Spinal cord (tissue), 10 donors: ENCODE measurements around the gene MAMDC2. TPM values are rescaled to one million over a fixed set of nuclear protein-coding genes. Genes with fewer than 3 reads are reported as not detected.

Experiments used
- DNase-seq, 6 donors: peaks; one replicate each; pipeline versions ENCODE4 v3.0.0 to v3.0.0-alpha.2; 2013 to 2015; ENCODE audit warnings: low spot score in 6 of 6, low read depth in 4 of 6
- H3K27ac ChIP-seq: one replicate; pipeline ENCODE4 v1.5.1; 2013; ENCODE audit warnings: low read depth, low read length, control low read depth
- H3K27me3 ChIP-seq: one replicate; pipeline ENCODE4 v1.6.1; 2013; ENCODE audit warnings: low read length; ENCODE audit not compliant: control insufficient read depth, insufficient read depth
- H3K36me3 ChIP-seq: one replicate; pipeline ENCODE4 v1.6.1; 2013; ENCODE audit warnings: low read length; ENCODE audit not compliant: control insufficient read depth, insufficient read depth
- H3K4me1 ChIP-seq: one replicate; pipeline ENCODE4 v1.6.1; 2013; ENCODE audit warnings: low read length; ENCODE audit not compliant: control insufficient read depth, insufficient read depth
- H3K4me3 ChIP-seq: one replicate; pipeline ENCODE4 v1.5.1; 2013; ENCODE audit warnings: low read depth, low read length, control low read depth
- H3K9me3 ChIP-seq: one replicate; pipeline ENCODE4 v1.6.1; 2013; ENCODE audit warnings: low read length; ENCODE audit not compliant: control insufficient read depth, insufficient read depth
- WGBS: methylation state at CpG from one replicate; pipeline ENCODE4 v1.1.5; 2013; ENCODE audit warnings: missing lambda C conversion rate; ENCODE audit not compliant: insufficient coverage; 5-methylcytosine and 5-hydroxymethylcytosine counted together
- polyA plus RNA-seq, 2 donors: library from polyadenylated mRNA; unstranded; fragments of 120-200 nt; gene quantifications; one replicate each; pipeline ENCODE4 v1.2.1, GENCODE V29; 2013; ENCODE audit not compliant: insufficient read length in 2 of 2
- total RNA-seq, 2 donors: library from RNA; depleted of rRNA in 1 of 2; stranded (reverse); fragments of 120-200 nt in 1 of 2; fragments of >200 nt in 1 of 2; gene quantifications; one replicate each; pipeline versions ENCODE4 v1.2.3 to v1.2.4, GENCODE V29; 2013 to 2014
- donor health status: healthy.

The MAMDC2 gene
- total and polyA plus RNA-seq, 4 donors = 2.0 to 8.2 (median 4.2) TPM

DNA sequence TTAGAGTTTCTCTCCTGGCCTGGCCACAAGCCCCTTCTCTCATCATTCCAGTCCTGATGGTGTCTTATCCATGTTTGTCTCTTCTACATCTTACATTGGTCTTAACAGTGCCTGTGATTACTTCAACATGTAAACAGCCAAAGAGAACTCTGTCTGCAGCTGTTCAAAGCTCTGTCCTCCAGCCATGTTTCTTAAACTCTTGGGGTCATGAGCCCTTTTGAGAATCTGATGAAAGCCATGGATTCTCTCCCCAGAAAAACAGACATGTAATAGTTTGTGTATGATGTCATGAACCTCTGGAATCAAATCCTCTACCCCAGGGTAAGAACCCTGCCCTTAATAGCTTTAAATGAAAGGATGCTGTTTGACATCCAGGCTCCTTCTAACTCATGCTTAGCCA, 30.1 kb downstream of the MAMDC2 start:
- Histone ChIP-seq H3K27ac (no peak overlapping the region), H3K27me3 (no peaks in the 10 kb centered on the region), H3K4me1 (peaks cover 6% of the 10 kb centered on the region), H3K9me3 (no peaks in the 10 kb centered on the region), H3K36me3 (no peaks in the 10 kb centered on the region), H3K4me3 (no peak overlapping the region)
- DNase-seq = no peak

GRCh38 chr9:70076678-70077077, 33.0 kb downstream of the MAMDC2 start:
- H3K4me1 ChIP-seq = peaks cover 6% of the 10 kb centered on the region
- no peak for DNase-seq
- WGBS = no CpG with 5 or more reads among the region's 3 CpGs
- no peaks in the 10 kb centered on the region for H3K27me3 ChIP-seq
- no peaks in the 10 kb centered on the region for H3K9me3 ChIP-seq
- H3K4me3 ChIP-seq = no peak overlapping the region
- no peaks in the 10 kb centered on the region for H3K36me3 ChIP-seq
- no peak overlapping the region for H3K27ac ChIP-seq

DNA sequence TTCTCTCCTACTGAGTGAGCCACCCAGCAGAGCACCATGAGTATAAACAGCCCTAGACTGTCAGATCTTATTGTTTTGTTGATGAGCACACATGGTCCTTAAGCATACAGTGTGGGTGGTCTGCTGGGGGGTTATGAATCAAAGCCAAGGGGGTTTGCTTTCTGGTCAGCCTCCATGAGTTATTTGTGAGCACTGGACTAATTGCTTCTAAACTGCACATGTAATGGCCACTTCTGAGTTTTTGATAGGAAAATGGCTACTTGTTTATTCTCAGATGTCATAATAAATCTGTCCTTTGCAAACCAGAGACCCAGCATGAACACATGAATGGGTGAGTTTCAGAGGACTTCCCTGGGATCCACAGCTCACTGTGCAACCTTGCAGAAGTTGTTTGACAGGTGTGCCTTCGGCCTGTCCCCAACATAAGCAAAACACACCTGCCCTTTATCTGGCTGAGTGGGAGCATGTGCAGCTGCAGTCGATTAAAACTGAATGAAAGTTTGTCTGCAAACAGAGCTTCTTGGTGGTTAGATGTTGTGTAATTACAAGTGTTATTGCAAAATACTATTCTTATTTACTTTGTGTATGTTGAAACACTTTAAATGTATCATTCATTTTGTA, 35.9 kb downstream of the MAMDC2 start:
- Histone ChIP-seq H3K36me3 (no peaks in the 10 kb centered on the region), H3K9me3 (no peaks in the 10 kb centered on the region), H3K4me3 (no peak overlapping the region), H3K27ac (no peak overlapping the region), H3K4me1 (peaks cover 3% of the 10 kb centered on the region), H3K27me3 (no peaks in the 10 kb centered on the region)
- DNase-seq = peak in 1 of 6 donors; percentile 53
- WGBS = no CpG with 5 or more reads among the region's 2 CpGs

- Histone ChIP-seq H3K9me3 (no peaks in the 10 kb centered on the region), H3K36me3 (no peaks in the 10 kb centered on the region), H3K27me3 (no peaks in the 10 kb centered on the region), H3K4me1 (peaks cover 3% of the 10 kb centered on the region), H3K4me3 (no peak overlapping the region), H3K27ac (no peak overlapping the region)
- 0% methylated on average over 1 of the region's 5 CpGs for WGBS
- DNase-seq = peak in 5 of 6 donors; percentile 45 to 91 (median 59)
These were observed 37.0 kb downstream of the MAMDC2 start for GRCh38 chr9:70080481-70081119.

DNA sequence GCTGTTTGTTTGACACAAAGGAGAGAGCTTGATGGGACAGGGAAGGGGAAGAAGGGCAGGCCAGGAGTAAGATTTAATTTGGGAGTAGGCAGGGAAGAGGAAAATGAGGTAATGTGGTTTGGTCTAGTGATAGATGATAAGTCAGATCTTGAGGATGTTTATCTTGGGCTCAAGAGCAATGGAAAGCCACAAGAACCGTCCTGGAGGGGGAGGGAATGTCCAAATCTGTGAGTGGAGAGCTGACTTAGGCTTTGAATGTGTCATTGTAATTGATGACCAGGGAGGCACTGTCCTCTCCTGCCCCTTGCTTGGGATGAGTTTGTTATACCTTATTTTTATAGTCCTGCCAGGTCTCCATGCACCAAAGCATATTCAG, 37.5 kb downstream of the MAMDC2 start:
- 57% methylated on average over 1 of the region's 1 CpG for WGBS
- Histone ChIP-seq H3K9me3 (no peaks in the 10 kb centered on the region), H3K27me3 (no peaks in the 10 kb centered on the region), H3K27ac (no peak overlapping the region), H3K36me3 (no peaks in the 10 kb centered on the region), H3K4me1 (no peaks in the 10 kb centered on the region), H3K4me3 (no peak overlapping the region)
- no peak for DNase-seq

- H3K27ac ChIP-seq = no peak overlapping the region
- H3K4me3 ChIP-seq = no peak overlapping the region
- no peaks in the 10 kb centered on the region for H3K27me3 ChIP-seq
- no CpG with 5 or more reads among the region's 1 CpG for WGBS
- no peaks in the 10 kb centered on the region for H3K36me3 ChIP-seq
- no peaks in the 10 kb centered on the region for H3K9me3 ChIP-seq
- H3K4me1 ChIP-seq = no peaks in the 10 kb centered on the region
- DNase-seq = peak in 1 of 6 donors; percentile 49
These were observed 39.8 kb downstream of the MAMDC2 start for GRCh38 chr9:70083429-70083828.

- Histone ChIP-seq H3K36me3 (no peaks in the 10 kb centered on the region), H3K27ac (no peak overlapping the region), H3K9me3 (no peaks in the 10 kb centered on the region), H3K4me1 (no peaks in the 10 kb centered on the region), H3K4me3 (no peak overlapping the region), H3K27me3 (no peaks in the 10 kb centered on the region)
- peak in 1 of 6 donors; percentile 40 for DNase-seq
- 70% methylated on average over 4 of the region's 4 CpGs for WGBS
These were observed 41.6 kb downstream of the MAMDC2 start for GRCh38 chr9:70085241-70085640.

DNA sequence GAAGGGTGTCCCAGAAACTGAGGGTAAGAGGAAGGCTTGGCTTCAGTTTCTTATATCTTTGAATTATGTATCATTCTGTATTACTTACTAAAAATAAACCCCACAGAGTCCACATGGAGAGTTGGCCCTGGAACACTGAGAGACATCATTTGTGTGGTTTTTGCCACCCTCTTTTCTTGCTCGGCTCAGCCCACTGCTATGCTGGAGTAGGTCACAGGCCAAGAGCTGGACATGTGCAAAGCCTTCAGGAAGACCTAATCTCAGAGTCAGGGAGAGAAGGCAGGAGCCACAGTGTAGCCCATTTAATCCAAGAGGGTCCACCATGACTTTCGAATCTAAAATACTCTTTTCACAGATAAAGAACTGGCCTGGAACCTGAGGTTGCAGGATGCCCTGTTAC, 47.5 kb downstream of the MAMDC2 start:
- Histone ChIP-seq H3K36me3 (no peaks in the 10 kb centered on the region), H3K4me3 (no peak overlapping the region), H3K27me3 (no peaks in the 10 kb centered on the region), H3K9me3 (no peaks in the 10 kb centered on the region), H3K27ac (no peak overlapping the region), H3K4me1 (no peaks in the 10 kb centered on the region)
- WGBS = 67% methylated on average over 1 of the region's 2 CpGs
- peak in 1 of 6 donors; percentile 38 for DNase-seq

GRCh38 chr9:70091572-70091971, 47.9 kb downstream of the MAMDC2 start:
- peak in 2 of 6 donors; percentile 41 to 62 for DNase-seq
- Histone ChIP-seq H3K27me3 (no peaks in the 10 kb centered on the region), H3K4me1 (no peaks in the 10 kb centered on the region), H3K4me3 (no peak overlapping the region), H3K36me3 (no peaks in the 10 kb centered on the region), H3K27ac (no peak overlapping the region), H3K9me3 (no peaks in the 10 kb centered on the region)
- 70% methylated on average over 3 of the region's 5 CpGs for WGBS

DNA sequence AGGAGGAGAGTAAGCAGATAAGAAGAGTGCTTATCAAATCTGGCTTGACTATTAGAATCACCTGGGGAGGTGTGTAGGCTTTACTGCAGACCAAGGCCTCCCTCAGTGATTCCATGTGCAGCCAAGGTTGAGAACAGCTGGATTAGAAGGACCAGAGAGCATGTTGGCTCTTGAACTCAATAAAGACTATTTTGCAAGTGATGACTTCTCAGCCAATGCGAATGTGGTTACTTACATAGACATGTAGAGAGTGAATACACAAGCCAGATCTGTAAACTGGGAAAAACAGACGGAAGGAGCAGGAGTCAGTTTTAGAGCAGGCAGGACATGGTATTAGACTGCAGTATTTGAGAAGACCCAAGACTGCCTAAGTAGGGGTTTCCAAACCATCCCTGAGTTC, 48.5 kb downstream of the MAMDC2 start:
- no peak overlapping the region for H3K27ac ChIP-seq
- 88% methylated on average over 2 of the region's 2 CpGs for WGBS
- DNase-seq = no peak

More for the DNA sequence above, 48.5 kb downstream of the MAMDC2 start:
- Histone ChIP-seq H3K36me3 (no peaks in the 10 kb centered on the region), H3K4me1 (no peaks in the 10 kb centered on the region), H3K4me3 (no peak overlapping the region), H3K27me3 (no peaks in the 10 kb centered on the region), H3K9me3 (no peaks in the 10 kb centered on the region)
